Fibroblast of villous mesenchyme (primary cell): ENCODE results near the gene ERVFRD-1. TPM values are rescaled to one million over a fixed set of nuclear protein-coding genes. Genes with fewer than 3 reads are reported as not detected.
A peak's percentile ranks its signal among the peaks of the same experiment; 100 is the strongest.

Experiments used
- DNase-seq: peaks from one replicate; pipeline ENCODE4 v3.0.0-alpha.2; 2010; ENCODE audit warnings: low read depth
- H3K4me3 ChIP-seq: 2 replicates; pipeline ENCODE4 v1.5.1; 2011; ENCODE audit warnings: low read depth, mild to moderate bottlenecking, low read length
- CTCF ChIP-seq: IDR thresholded peaks from 2 replicates; pipeline ENCODE4 v1.5.1; 2012; ENCODE audit warnings: low read depth, mild to moderate bottlenecking, low read length; ENCODE audit not compliant: insufficient read depth
- total RNA-seq: library from RNA; depleted of rRNA; stranded (reverse); fragments of >200 nt; gene quantifications from 2 replicates; pipeline ENCODE4 v1.2.3, GENCODE V29; 2012

The ERVFRD-1 gene
- total RNA-seq, 1 donor, result not detected

- DNase-seq, result no peak
- no peak for TF ChIP-seq CTCF
- H3K4me3 ChIP-seq, result no peak overlapping the region
Measured at GRCh38 chr6:11098004-11098403, 13.5 kb downstream of the ERVFRD-1 start.

DNA sequence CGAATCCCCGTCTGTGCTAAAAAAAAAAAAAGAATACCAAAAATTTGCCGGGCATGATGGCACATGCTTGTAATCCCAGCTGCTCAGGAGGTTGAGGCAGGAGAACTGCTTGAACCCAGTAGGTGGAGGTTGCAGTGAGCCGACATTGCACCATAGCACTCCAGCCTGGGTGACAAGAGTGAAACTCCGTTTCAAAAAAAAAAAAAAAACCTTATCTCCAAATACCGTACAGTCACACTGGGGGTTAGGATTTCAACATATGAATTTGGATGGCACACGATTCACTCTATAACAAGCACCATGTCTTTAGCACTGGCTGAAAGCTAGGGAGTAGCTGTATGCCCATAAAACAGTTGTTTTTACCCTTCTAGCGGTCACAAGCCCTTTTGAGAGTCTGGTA lies 14.0 kb downstream of the ERVFRD-1 start:
- no peak overlapping the region for H3K4me3 ChIP-seq
- TF ChIP-seq CTCF, result no peak
- no peak for DNase-seq

GRCh38 chr6:11096109-11096508 lies 15.4 kb downstream of the ERVFRD-1 start:
- TF ChIP-seq CTCF, result no peak
- H3K4me3 ChIP-seq, result peak overlapping the region; percentile 91
- DNase-seq, result peak; percentile 67

GRCh38 chr6:11094941-11095340 lies 16.6 kb downstream of the ERVFRD-1 start:
- no peak for TF ChIP-seq CTCF
- DNase-seq, result no peak
- peak overlapping the region; percentile 91 for H3K4me3 ChIP-seq

- peak overlapping the region; percentile 91 for H3K4me3 ChIP-seq
- TF ChIP-seq CTCF, result no peak
- peak; percentile 56 for DNase-seq
Measured at GRCh38 chr6:11094411-11094851, 17.1 kb downstream of the ERVFRD-1 start.

DNA sequence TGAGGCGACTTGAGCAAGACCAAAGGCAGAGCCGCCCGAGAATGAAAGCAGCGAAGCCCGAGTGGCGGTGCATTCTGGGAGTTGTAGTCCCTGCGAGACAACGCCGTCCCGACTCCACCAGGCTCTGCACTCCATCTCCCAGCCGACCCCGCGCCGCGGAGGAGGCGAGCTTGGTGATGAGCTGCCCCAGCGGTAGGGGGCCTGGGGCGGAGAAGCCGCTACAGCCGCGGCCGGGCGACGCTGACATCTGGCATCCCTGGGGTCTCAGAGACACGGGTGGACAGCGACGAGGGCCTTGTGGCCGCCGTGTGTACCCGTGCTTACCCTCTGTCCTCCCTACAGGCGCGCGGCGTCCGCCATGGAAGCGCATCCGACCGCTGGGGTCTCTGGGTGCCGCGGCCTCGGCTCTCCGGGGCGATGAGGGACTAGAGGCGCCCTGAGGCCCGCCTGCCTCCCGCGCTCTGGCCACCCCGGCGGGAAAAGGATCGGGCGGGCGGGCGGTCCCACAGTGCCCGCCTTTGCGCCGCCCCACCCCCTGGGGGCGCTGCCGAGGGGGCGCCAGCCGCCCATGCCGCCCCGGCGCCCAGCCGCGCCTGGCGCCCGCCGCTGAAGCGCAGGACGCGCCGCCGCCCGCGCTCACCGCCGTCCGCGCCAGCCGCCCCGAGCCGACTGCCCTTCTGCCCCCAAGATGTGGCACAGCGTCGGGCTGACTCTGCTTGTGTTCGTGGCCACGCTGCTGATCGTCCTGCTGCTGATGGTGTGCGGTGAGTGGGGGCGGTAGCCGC lies 17.7 kb downstream of the ERVFRD-1 start, which contains the start of gene SMIM13:
Gene SMIM13 (plus strand): TSS at position 209 of the 785 bp plus-strand sequence. CDS start 480 bp downstream, at position 689.
- peak; percentile 98 for DNase-seq
- H3K4me3 ChIP-seq, result peak within 1 kb of the TSS; percentile 91
- TF ChIP-seq CTCF, result peak; percentile 45

DNA sequence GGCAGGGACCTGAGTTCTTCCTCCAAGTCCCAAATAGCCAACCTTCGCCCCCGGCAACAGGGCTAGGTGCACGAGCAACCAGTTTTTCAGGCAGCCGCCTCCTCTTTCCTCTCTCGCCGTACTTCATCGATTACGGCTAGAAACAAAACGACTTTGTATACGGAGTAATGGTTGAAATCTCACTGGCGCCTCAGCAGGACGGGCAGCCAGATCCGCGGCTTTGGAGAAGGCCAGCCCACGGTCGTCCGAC lies 18.2 kb downstream of the ERVFRD-1 start:
- H3K4me3 ChIP-seq, result peak overlapping the region; percentile 91
- TF ChIP-seq CTCF, result no peak
- DNase-seq, result no peak
